Natural killer cell (primary cell): ENCODE measurements around the gene CD63. TPM values are rescaled to one million over a fixed set of nuclear protein-coding genes. Genes with fewer than 3 reads are reported as not detected.

ENCODE experiments used
- ATAC-seq, 3 donors: fragments of 150-1000 bp in 2 of 3; fragments of 200-7000 bp in 1 of 3; cut with Tn5 transposase; 1 replicate in 1 of 3; 2 replicates in 2 of 3; pipeline ENCODE4 v1.10.0; 2021; ENCODE audit warnings: mild to moderate bottlenecking in 2 of 3, moderate library complexity in 2 of 3
- DNase-seq, 2 donors: peaks; one replicate each; pipeline versions ENCODE4 v3.0.0 to v3.0.0-alpha.2; 2013 to 2021; ENCODE audit warnings: mixed read lengths in 1 of 2
- H3K27ac ChIP-seq: one replicate; pipeline ENCODE4 v1.5.1; 2013; ENCODE audit warnings: mild to moderate bottlenecking, low read length
- H3K27me3 ChIP-seq: one replicate; pipeline ENCODE4 v1.6.1; 2013; ENCODE audit warnings: low read length; ENCODE audit not compliant: control insufficient read depth, insufficient read depth
- H3K36me3 ChIP-seq: one replicate; pipeline ENCODE4 v1.6.1; 2013; ENCODE audit warnings: low read length; ENCODE audit not compliant: control insufficient read depth, insufficient read depth
- H3K4me1 ChIP-seq: one replicate; pipeline ENCODE4 v1.6.1; 2013; ENCODE audit warnings: low read length; ENCODE audit not compliant: control insufficient read depth, insufficient read depth
- H3K4me3 ChIP-seq: one replicate; pipeline ENCODE4 v1.5.1; 2013; ENCODE audit warnings: low read length
- H3K9me3 ChIP-seq: one replicate; pipeline ENCODE4 v1.6.1; 2013; ENCODE audit warnings: low read length; ENCODE audit not compliant: control insufficient read depth, insufficient read depth
- H3K27ac Mint-ChIP-seq, 2 donors: one replicate each; pipeline ENCODE4 v1.8.0; 2022; ENCODE audit warnings: mild to moderate bottlenecking in 2 of 2, mixed read lengths in 2 of 2, moderate library complexity in 1 of 2
- H3K27me3 Mint-ChIP-seq, 2 donors: one replicate each; pipeline ENCODE4 v1.8.0; 2022; ENCODE audit warnings: low read depth in 2 of 2, mixed read lengths in 2 of 2
- H3K36me3 Mint-ChIP-seq: one replicate; pipeline ENCODE4 v1.8.0; 2022; ENCODE audit warnings: mixed read lengths
- H3K4me1 Mint-ChIP-seq, 2 donors: one replicate each; pipeline ENCODE4 v1.8.0; 2022; ENCODE audit warnings: mixed read lengths in 2 of 2
- H3K4me3 Mint-ChIP-seq: one replicate; pipeline ENCODE4 v1.8.0; 2022; ENCODE audit warnings: mild to moderate bottlenecking, moderate library complexity, mixed read lengths
- H3K9me3 Mint-ChIP-seq, 2 donors: one replicate each; pipeline ENCODE4 v1.8.0; 2022; ENCODE audit warnings: mixed read lengths in 2 of 2
- CTCF ChIP-seq: fragments of 200-600 bp; IDR thresholded peaks from one replicate; pipeline ENCODE4 v1.8.0; 2022; ENCODE audit warnings: antibody characterized with exemption
- WGBS: methylation state at CpG from one replicate; pipeline ENCODE4 v1.1.7; 2013; ENCODE audit warnings: missing lambda C conversion rate; ENCODE audit not compliant: insufficient coverage; 5-methylcytosine and 5-hydroxymethylcytosine counted together
- intact Hi-C: fragments of 100-400 bp; cut with micrococcal nuclease; formaldehyde crosslinking; loops from one replicate; pipeline ENCODE4 v1.14.2; 2022
- total RNA-seq, 4 donors: library from RNA; stranded (reverse); fragments of 120-200 nt in 1 of 4; gene quantifications; one replicate each; pipeline versions ENCODE4 v1.2.3 to v1.2.4, GENCODE V29; 2013 to 2022

CD63 gene
- total RNA-seq, 3 donors from 2014 or later (not counting 1 experiment from before 2014, with no cell fraction given): 296 to 441 (median 319) TPM

- no peak overlapping the region for H3K4me3 ChIP-seq
- Mint-ChIP-seq H3K4me1 (peaks cover 14 to 17% of the 10 kb centered on the region in 2 donors), H3K4me3 (no peak overlapping the region), H3K27me3 (peaks cover 26 to 30% of the 10 kb centered on the region in 2 donors), H3K36me3 (no peaks in the 10 kb centered on the region), H3K9me3 (no peaks in the 10 kb centered on the region), H3K27ac (no peak overlapping the region)
- H3K36me3 ChIP-seq: no peaks in the 10 kb centered on the region
- no peaks in the 10 kb centered on the region for H3K9me3 ChIP-seq
- ATAC-seq (no peak), DNase-seq (no peak)
- peaks cover 17% of the 10 kb centered on the region for H3K27me3 ChIP-seq
- 88% methylated on average over 8 of the region's 9 CpGs for WGBS
- no peak for TF ChIP-seq CTCF
- intact Hi-C loops: no loop called here
- H3K27ac ChIP-seq: no peak overlapping the region
- peaks cover 18% of the 10 kb centered on the region for H3K4me1 ChIP-seq
Measured at GRCh38 chr12:55704824-55705718, 23.7 kb downstream of the CD63 start.

GRCh38 chr12:55703901-55704761 lies 24.7 kb downstream of the CD63 start:
- ATAC-seq (no peak), DNase-seq (no peak)
- Histone ChIP-seq H3K4me3 (no peak overlapping the region), H3K27me3 (peaks cover 17% of the 10 kb centered on the region), H3K4me1 (peaks cover 18% of the 10 kb centered on the region), H3K36me3 (no peaks in the 10 kb centered on the region), H3K27ac (no peak overlapping the region), H3K9me3 (no peaks in the 10 kb centered on the region)
- intact Hi-C loops: no loop called here
- H3K9me3 Mint-ChIP-seq: no peaks in the 10 kb centered on the region
- H3K27me3 Mint-ChIP-seq: peaks cover 19 to 21% of the 10 kb centered on the region in 2 donors
- no peak overlapping the region for H3K27ac Mint-ChIP-seq
- H3K36me3 Mint-ChIP-seq: no peaks in the 10 kb centered on the region
- no peak overlapping the region for H3K4me3 Mint-ChIP-seq
- peaks cover 14 to 17% of the 10 kb centered on the region in 2 donors for H3K4me1 Mint-ChIP-seq
- no peak for TF ChIP-seq CTCF
- WGBS: 91% methylated on average over 6 of the region's 6 CpGs

GRCh38 chr12:55703288-55703687 lies 25.5 kb downstream of the CD63 start:
- Mint-ChIP-seq H3K27ac (no peak overlapping the region), H3K9me3 (no peaks in the 10 kb centered on the region), H3K27me3 (peaks cover 13 to 14% of the 10 kb centered on the region in 2 donors), H3K4me1 (peaks cover 12 to 14% of the 10 kb centered on the region in 2 donors), H3K36me3 (no peaks in the 10 kb centered on the region), H3K4me3 (no peak overlapping the region)
- Histone ChIP-seq H3K9me3 (no peaks in the 10 kb centered on the region), H3K27ac (no peak overlapping the region), H3K36me3 (no peaks in the 10 kb centered on the region), H3K4me1 (peaks cover 13% of the 10 kb centered on the region), H3K27me3 (peaks cover 10% of the 10 kb centered on the region), H3K4me3 (no peak overlapping the region)
- ATAC-seq (no peak), DNase-seq (no peak)
- intact Hi-C loops: no loop called here
- no peak for TF ChIP-seq CTCF
- 86% methylated on average over 2 of the region's 2 CpGs for WGBS
